ENCODE results near the gene ACTN4. TPM values are rescaled to one million over a fixed set of nuclear protein-coding genes. Genes with fewer than 3 reads are reported as not detected.

ACTN4 gene
- total and polyA plus RNA-seq, 2 of the 4 experiments (the other 2 are of a cell fraction) = 541 to 659 TPM

- H3K4me2 ChIP-seq (ENCODE audit: low read depth, low read length) = no peak overlapping the region
- peaks cover 5% of the 10 kb centered on the region; the same call in 1 of the 2 replicates for H3K27me3 ChIP-seq (ENCODE audit: control insufficient read depth, insufficient read depth, low read length)
- H3K9ac ChIP-seq (ENCODE audit: low read depth, low read length) = no peak overlapping the region
- H3K4ac ChIP-seq (ENCODE audit: low read depth, low read length) = no peak overlapping the region
- no peak overlapping the region for H2AK5ac ChIP-seq (ENCODE audit: low read depth, low read length)
- intact Hi-C loops (cut with micrococcal nuclease) (no loop called here), in situ Hi-C loops (cut with MboI; ENCODE audit: low sequenced_read_pairs) (no loop called here), dilution Hi-C loops (cut with HindIII; ENCODE audit: low sequenced_read_pairs, unreplicated experiment) (no loop called here)
- no peak overlapping the region for H3K56ac ChIP-seq (ENCODE audit: extremely low read depth, insufficient read depth, low read length)
- H4K20me1 ChIP-seq (ENCODE audit: insufficient read depth, low read length) = no peaks in the 10 kb centered on the region
- no peak overlapping the region for H3K27ac ChIP-seq (ENCODE audit: insufficient read depth, low read length)
- no peaks in the 10 kb centered on the region for H3K9me1 ChIP-seq (ENCODE audit: insufficient read depth, low read length)
- ATAC-seq (ENCODE audit: low read depth) (no peak), DNase-seq (no peak)
- H4K91ac ChIP-seq (ENCODE audit: insufficient read depth, low read depth, low read length) = no peak overlapping the region
- TF ChIP-seq CHD1 (IDR thresholded peaks at IDR 0.05; ENCODE audit: low read depth, low read length) = no peak
- TF ChIP-seq RAD21 (IDR thresholded peaks at IDR 0.05; ENCODE audit: low read length) = no peak
- TF ChIP-seq MXI1 (IDR thresholded peaks at IDR 0.05; ENCODE audit: borderline replicate concordance, low read depth, low read length) = no peak
- no peak for TF ChIP-seq FOS (IDR thresholded peaks at IDR 0.05; ENCODE audit: low read depth, low read length)
- TF ChIP-seq MAZ (IDR thresholded peaks at IDR 0.05; ENCODE audit: borderline replicate concordance, low read depth, low read length) = no peak
- no peak for TF ChIP-seq POLR2A (IDR thresholded peaks at IDR 0.05; ENCODE audit: low read depth, low read length)
- TF ChIP-seq BHLHE40 (IDR thresholded peaks at IDR 0.05; ENCODE audit: low read depth, low read length) = no peak
- TF ChIP-seq ELK1 (IDR thresholded peaks at IDR 0.05; ENCODE audit: borderline replicate concordance, low read depth, low read length) = no peak
- no peak for TF ChIP-seq USF2 (IDR thresholded peaks at IDR 0.05; ENCODE audit: low read depth, low read length)
- no peak for TF ChIP-seq RCOR1 (IDR thresholded peaks at IDR 0.05; ENCODE audit: insufficient replicate concordance, low read length)
- TF ChIP-seq RFX5 (IDR thresholded peaks at IDR 0.05; ENCODE audit: low read depth, low read length) = no peak
- TF ChIP-seq CEBPB (IDR thresholded peaks at IDR 0.05; ENCODE audit: low read depth, low read length) = no peak
- TF ChIP-seq SMC3 (IDR thresholded peaks at IDR 0.05; ENCODE audit: low read depth, low read length) = no peak
- TF ChIP-seq CTCF (conservative IDR thresholded peaks at IDR 0.05; ENCODE audit: low read depth, low read length) = no peak
- no peak for TF ChIP-seq MAFK (IDR thresholded peaks at IDR 0.05; ENCODE audit: low read depth, low read length)
- TF ChIP-seq NFE2L2 (IDR thresholded peaks at IDR 0.05; ENCODE audit: low read depth, low read length) = no peak
- no peak overlapping the region for H4K8ac ChIP-seq (ENCODE audit: low read depth in 2 of 2, low read length in 2 of 2)
- ChIA-PET POLR2A (ENCODE audit: unreplicated experiment) (no interaction called here), CTCF (no interaction called here)
- no peaks in the 10 kb centered on the region for H3K9me3 ChIP-seq (ENCODE audit: control insufficient read depth, insufficient read depth, low read length)
- H2BK20ac ChIP-seq (ENCODE audit: low read depth, low read length) = no peak overlapping the region
- no peak overlapping the region for H3K14ac ChIP-seq (replicated peaks; ENCODE audit: low read depth, low read length)
- 48% methylated on average over 3 of the region's 6 CpGs; no CpG with 5 or more reads in 1 of the 2 experiments for WGBS, 2 experiments (ENCODE audit: extremely low coverage in 2 of 2, insufficient read length in 1 of 2)
- no peak overlapping the region for H3K18ac ChIP-seq (ENCODE audit: low read depth, low read length)
- no peak overlapping the region for H3K23ac ChIP-seq (ENCODE audit: low read depth, low read length)
- H3K4me1 ChIP-seq (ENCODE audit: control insufficient read depth, insufficient read depth, low read length) = no peaks in the 10 kb centered on the region
- no peak overlapping the region for H2AFZ ChIP-seq (replicated peaks; ENCODE audit: low read length, poor library complexity)
- no TSS peak for BruUV-seq (replicated peaks)
- no peak overlapping the region for H2BK5ac ChIP-seq (ENCODE audit: low read depth, low read length, poor library complexity, severe bottlenecking)
- no peaks in the 10 kb centered on the region for H3K36me3 ChIP-seq (ENCODE audit: control insufficient read depth, insufficient read depth, low read length)
- H4K5ac ChIP-seq (ENCODE audit: low read depth, low read length) = no peak overlapping the region
- no peaks in the 10 kb centered on the region for H3K79me1 ChIP-seq (ENCODE audit: low read depth in 1 of 2, low read length in 2 of 2)
- H2BK15ac ChIP-seq (ENCODE audit: low read depth, low read length) = no peak overlapping the region
- no peak overlapping the region for H2BK120ac ChIP-seq (ENCODE audit: low read depth, low read length)
- H2AK9ac ChIP-seq (replicated peaks; ENCODE audit: low read depth, low read length, poor library complexity) = no peak overlapping the region
- no peak overlapping the region for H3K4me3 ChIP-seq (ENCODE audit: insufficient read depth, low read depth, low read length)
Measured at GRCh38 chr19:38606131-38606530, 41.3 kb upstream of the ACTN4 start.

Measured in IMR-90 (cell line).